ENCODE data around the gene HS6ST1.

The HS6ST1 gene

GRCh38 chr2:128237911-128238697 lies 80.6 kb downstream of the HS6ST1 start:
- Histone ChIP-seq H3K9me3 (ENCODE audit: control insufficient read depth in 2 of 2, low read length in 2 of 2) (no peaks in the 10 kb centered on the region), H3K36me3 (ENCODE audit: control insufficient read depth in 2 of 2, insufficient read depth in 2 of 2, low read length in 2 of 2) (no peaks in the 10 kb centered on the region), H3K27ac (ENCODE audit: low read depth in 2 of 2, low read length in 2 of 2) (no peak overlapping the region), H3K4me1 (ENCODE audit: control insufficient read depth in 2 of 2, insufficient read depth in 2 of 2, low read length in 2 of 2) (no peaks in the 10 kb centered on the region), H3K27me3 (ENCODE audit: control insufficient read depth in 2 of 2, insufficient read depth in 2 of 2, low read length in 2 of 2) (no peaks in the 10 kb centered on the region), H3K4me3 (ENCODE audit: low read length in 2 of 2) (no peak overlapping the region), H3K9ac (ENCODE audit: low read depth in 1 of 2, low read length in 2 of 2) (no peak overlapping the region)

- H3K9ac ChIP-seq (ENCODE audit: low read depth in 1 of 2, low read length in 2 of 2) = no peak overlapping the region
- H3K27ac ChIP-seq (ENCODE audit: low read depth in 2 of 2, low read length in 2 of 2) = no peak overlapping the region
- no peak overlapping the region for H3K4me3 ChIP-seq (ENCODE audit: low read length in 2 of 2)
- H3K27me3 ChIP-seq (ENCODE audit: control insufficient read depth in 2 of 2, insufficient read depth in 2 of 2, low read length in 2 of 2) = no peaks in the 10 kb centered on the region
- H3K36me3 ChIP-seq (ENCODE audit: control insufficient read depth in 2 of 2, insufficient read depth in 2 of 2, low read length in 2 of 2) = no peaks in the 10 kb centered on the region
- H3K4me1 ChIP-seq (ENCODE audit: control insufficient read depth in 2 of 2, insufficient read depth in 2 of 2, low read length in 2 of 2) = peaks cover 0 to 4% of the 10 kb centered on the region in 2 donors
- no peaks in the 10 kb centered on the region for H3K9me3 ChIP-seq (ENCODE audit: control insufficient read depth in 2 of 2, low read length in 2 of 2)
Observed at GRCh38 chr2:128237081-128237534, 81.6 kb downstream of the HS6ST1 start.

- Histone ChIP-seq H3K36me3 (ENCODE audit: control insufficient read depth in 2 of 2, insufficient read depth in 2 of 2, low read length in 2 of 2) (no peaks in the 10 kb centered on the region), H3K4me3 (ENCODE audit: low read length in 2 of 2) (no peak overlapping the region), H3K27ac (ENCODE audit: low read depth in 2 of 2, low read length in 2 of 2) (no peak overlapping the region), H3K9me3 (ENCODE audit: control insufficient read depth in 2 of 2, low read length in 2 of 2) (no peaks in the 10 kb centered on the region), H3K4me1 (ENCODE audit: control insufficient read depth in 2 of 2, insufficient read depth in 2 of 2, low read length in 2 of 2) (peaks cover 0 to 4% of the 10 kb centered on the region in 2 donors), H3K9ac (ENCODE audit: low read depth in 1 of 2, low read length in 2 of 2) (no peak overlapping the region), H3K27me3 (ENCODE audit: control insufficient read depth in 2 of 2, insufficient read depth in 2 of 2, low read length in 2 of 2) (no peaks in the 10 kb centered on the region)
Observed at GRCh38 chr2:128236491-128237035, 82.1 kb downstream of the HS6ST1 start.

- Histone ChIP-seq H3K27me3 (ENCODE audit: control insufficient read depth in 2 of 2, insufficient read depth in 2 of 2, low read length in 2 of 2) (no peaks in the 10 kb centered on the region), H3K4me1 (ENCODE audit: control insufficient read depth in 2 of 2, insufficient read depth in 2 of 2, low read length in 2 of 2) (peaks cover 0 to 8% of the 10 kb centered on the region in 2 donors), H3K27ac (ENCODE audit: low read depth in 2 of 2, low read length in 2 of 2) (no peak overlapping the region), H3K9me3 (ENCODE audit: control insufficient read depth in 2 of 2, low read length in 2 of 2) (no peaks in the 10 kb centered on the region), H3K4me3 (ENCODE audit: low read length in 2 of 2) (no peak overlapping the region), H3K9ac (ENCODE audit: low read depth in 1 of 2, low read length in 2 of 2) (no peak overlapping the region), H3K36me3 (ENCODE audit: control insufficient read depth in 2 of 2, insufficient read depth in 2 of 2, low read length in 2 of 2) (no peaks in the 10 kb centered on the region)
Observed at GRCh38 chr2:128235581-128235980, 83.1 kb downstream of the HS6ST1 start.

GRCh38 chr2:128234613-128235012 lies 84.1 kb downstream of the HS6ST1 start:
- Histone ChIP-seq H3K36me3 (ENCODE audit: control insufficient read depth in 2 of 2, insufficient read depth in 2 of 2, low read length in 2 of 2) (no peaks in the 10 kb centered on the region), H3K4me1 (ENCODE audit: control insufficient read depth in 2 of 2, insufficient read depth in 2 of 2, low read length in 2 of 2) (peaks cover 0 to 8% of the 10 kb centered on the region in 2 donors), H3K9ac (ENCODE audit: low read depth in 1 of 2, low read length in 2 of 2) (no peak overlapping the region), H3K27me3 (ENCODE audit: control insufficient read depth in 2 of 2, insufficient read depth in 2 of 2, low read length in 2 of 2) (no peaks in the 10 kb centered on the region), H3K9me3 (ENCODE audit: control insufficient read depth in 2 of 2, low read length in 2 of 2) (no peaks in the 10 kb centered on the region), H3K4me3 (ENCODE audit: low read length in 2 of 2) (no peak overlapping the region), H3K27ac (ENCODE audit: low read depth in 2 of 2, low read length in 2 of 2) (no peak overlapping the region)

GRCh38 chr2:128233790-128234395 lies 84.8 kb downstream of the HS6ST1 start:
- Histone ChIP-seq H3K27ac (ENCODE audit: low read depth in 2 of 2, low read length in 2 of 2) (no peak overlapping the region), H3K4me1 (ENCODE audit: control insufficient read depth in 2 of 2, insufficient read depth in 2 of 2, low read length in 2 of 2) (peaks cover 0 to 8% of the 10 kb centered on the region in 2 donors), H3K4me3 (ENCODE audit: low read length in 2 of 2) (peak overlapping the region; percentile 81 to 94), H3K9me3 (ENCODE audit: control insufficient read depth in 2 of 2, low read length in 2 of 2) (no peaks in the 10 kb centered on the region), H3K36me3 (ENCODE audit: control insufficient read depth in 2 of 2, insufficient read depth in 2 of 2, low read length in 2 of 2) (no peaks in the 10 kb centered on the region), H3K9ac (ENCODE audit: low read depth in 1 of 2, low read length in 2 of 2) (peak overlapping the region in 1 of 2 donors; percentile 93), H3K27me3 (ENCODE audit: control insufficient read depth in 2 of 2, insufficient read depth in 2 of 2, low read length in 2 of 2) (no peaks in the 10 kb centered on the region)

GRCh38 chr2:128232965-128233789 lies 85.5 kb downstream of the HS6ST1 start:
- peak overlapping the region; percentile 81 to 94 for H3K4me3 ChIP-seq (ENCODE audit: low read length in 2 of 2)
- peak overlapping the region; percentile 75 to 93 for H3K9ac ChIP-seq (ENCODE audit: low read depth in 1 of 2, low read length in 2 of 2)
- no peaks in the 10 kb centered on the region for H3K36me3 ChIP-seq (ENCODE audit: control insufficient read depth in 2 of 2, insufficient read depth in 2 of 2, low read length in 2 of 2)
- H3K27ac ChIP-seq (ENCODE audit: low read depth in 2 of 2, low read length in 2 of 2) = peak overlapping the region; percentile 77 to 87
- no peaks in the 10 kb centered on the region for H3K9me3 ChIP-seq (ENCODE audit: control insufficient read depth in 2 of 2, low read length in 2 of 2)
- H3K4me1 ChIP-seq (ENCODE audit: control insufficient read depth in 2 of 2, insufficient read depth in 2 of 2, low read length in 2 of 2) = peaks cover 0 to 8% of the 10 kb centered on the region in 2 donors
- H3K27me3 ChIP-seq (ENCODE audit: control insufficient read depth in 2 of 2, insufficient read depth in 2 of 2, low read length in 2 of 2) = no peaks in the 10 kb centered on the region

- no peak overlapping the region for H3K4me3 ChIP-seq (ENCODE audit: low read length in 2 of 2)
- peaks cover 0 to 8% of the 10 kb centered on the region in 2 donors for H3K4me1 ChIP-seq (ENCODE audit: control insufficient read depth in 2 of 2, insufficient read depth in 2 of 2, low read length in 2 of 2)
- H3K9me3 ChIP-seq (ENCODE audit: control insufficient read depth in 2 of 2, low read length in 2 of 2) = no peaks in the 10 kb centered on the region
- no peak overlapping the region for H3K9ac ChIP-seq (ENCODE audit: low read depth in 1 of 2, low read length in 2 of 2)
- no peaks in the 10 kb centered on the region for H3K36me3 ChIP-seq (ENCODE audit: control insufficient read depth in 2 of 2, insufficient read depth in 2 of 2, low read length in 2 of 2)
- H3K27ac ChIP-seq (ENCODE audit: low read depth in 2 of 2, low read length in 2 of 2) = no peak overlapping the region
- no peaks in the 10 kb centered on the region for H3K27me3 ChIP-seq (ENCODE audit: control insufficient read depth in 2 of 2, insufficient read depth in 2 of 2, low read length in 2 of 2)
Observed at GRCh38 chr2:128228894-128229293, 89.8 kb downstream of the HS6ST1 start.

GRCh38 chr2:128227862-128228261 lies 90.8 kb downstream of the HS6ST1 start:
- Histone ChIP-seq H3K9ac (ENCODE audit: low read depth in 1 of 2, low read length in 2 of 2) (no peak overlapping the region), H3K27ac (ENCODE audit: low read depth in 2 of 2, low read length in 2 of 2) (no peak overlapping the region), H3K4me1 (ENCODE audit: control insufficient read depth in 2 of 2, insufficient read depth in 2 of 2, low read length in 2 of 2) (peaks cover 0 to 7% of the 10 kb centered on the region in 2 donors), H3K4me3 (ENCODE audit: low read length in 2 of 2) (no peak overlapping the region), H3K36me3 (ENCODE audit: control insufficient read depth in 2 of 2, insufficient read depth in 2 of 2, low read length in 2 of 2) (no peaks in the 10 kb centered on the region), H3K9me3 (ENCODE audit: control insufficient read depth in 2 of 2, low read length in 2 of 2) (no peaks in the 10 kb centered on the region), H3K27me3 (ENCODE audit: control insufficient read depth in 2 of 2, insufficient read depth in 2 of 2, low read length in 2 of 2) (no peaks in the 10 kb centered on the region)

All from mucosa of rectum (tissue), 2 donors.